Stimulated activated CD4-positive, alpha-beta T cell treated with anti-CD3 and anti-CD28 coated beads, Interleukin-1b, Interleukin-23, amount 100 ng/mL, for 4 hours (primary cell): ENCODE measurements around the gene RTL10.

ENCODE experiments used
- DNase-seq, 2 donors: peaks; one replicate each; pipeline ENCODE4 v3.0.0-alpha.2; 2020; ENCODE audit warnings: low read depth in 2 of 2

The RTL10 gene

GRCh38 chr22:19876314-19876940, 21.8 kb upstream of the RTL10 start:
- no peak for DNase-seq

- no peak for DNase-seq
These were observed 21.0 kb upstream of the RTL10 start for GRCh38 chr22:19875531-19876313.

- no peak for DNase-seq
These were observed 20.4 kb upstream of the RTL10 start for GRCh38 chr22:19875061-19875530.

GRCh38 chr22:19874307-19875060, 19.8 kb upstream of the RTL10 start:
- no peak for DNase-seq

GRCh38 chr22:19873960-19874306, 19.3 kb upstream of the RTL10 start:
- DNase-seq: no peak

- DNase-seq: no peak
These were observed 18.7 kb upstream of the RTL10 start for GRCh38 chr22:19873138-19873959.

- DNase-seq: no peak
These were observed 18.1 kb upstream of the RTL10 start for GRCh38 chr22:19872779-19873137.

GRCh38 chr22:19871845-19872778, 17.4 kb upstream of the RTL10 start:
- no peak for DNase-seq

GRCh38 chr22:19871023-19871844, 16.6 kb upstream of the RTL10 start:
- no peak for DNase-seq

GRCh38 chr22:19870153-19871022, 15.7 kb upstream of the RTL10 start:
- no peak for DNase-seq

- DNase-seq: no peak
These were observed 15.0 kb upstream of the RTL10 start for GRCh38 chr22:19869497-19870152.

- DNase-seq: no peak
These were observed 14.2 kb upstream of the RTL10 start for GRCh38 chr22:19868773-19869471.

GRCh38 chr22:19868333-19868732, 13.7 kb upstream of the RTL10 start:
- DNase-seq: no peak

GRCh38 chr22:19867617-19868016, 12.9 kb upstream of the RTL10 start:
- no peak for DNase-seq

- no peak for DNase-seq
These were observed 12.0 kb upstream of the RTL10 start for GRCh38 chr22:19866665-19867009.

- DNase-seq: no peak
These were observed 10.6 kb upstream of the RTL10 start for GRCh38 chr22:19865141-19865829.

GRCh38 chr22:19864538-19865106, 9.9 kb upstream of the RTL10 start:
- DNase-seq: no peak
